Panc1 (cell line): ENCODE measurements around the gene CHST13. TPM values are rescaled to one million over a fixed set of nuclear protein-coding genes. Genes with fewer than 3 reads are reported as not detected.

Experiments
- ATAC-seq: fragments of 200-7000 bp; cut with Tn5 transposase; 2 replicates; pipeline ENCODE4 v1.9.1; 2020; ENCODE audit warnings: mild to moderate bottlenecking, moderate library complexity
- BruUV-seq: library from RNA; stranded (reverse); fragments of 400-500 nt; replicated peaks from 2 replicates; lab custom pipeline; 2021; lab: Mats Ljungman, UMichigan
- CTCF ChIA-PET: fragments of 300-600 bp; sonication (Branson Sonifier 250); formaldehyde crosslinking; loops from one replicate; lab custom pipeline; 2022; ENCODE audit warnings: antibody characterized with exemption; lab: Charles Lee
- POLR2A ChIA-PET: fragments of 300-600 bp; sonication (Branson Sonifier 250); formaldehyde crosslinking; loops from one replicate; lab custom pipeline; 2022; ENCODE audit warnings: antibody characterized with exemption; lab: Charles Lee
- DNase-seq: peaks from one replicate; pipeline ENCODE4 v3.0.0-alpha.2; 2010; ENCODE audit warnings: low read depth, low spot score
- H3K27ac ChIP-seq: 2 replicates; pipeline ENCODE4 v1.5.1; 2011; ENCODE audit warnings: mild to moderate bottlenecking, low read length, inconsistent platforms
- H3K27me3 ChIP-seq: fragments of 200-500 bp; sonication (Bioruptor generic); 2 replicates; pipeline ENCODE4 v1.6.0; 2014; ENCODE audit warnings: low read length, inconsistent platforms; ENCODE audit not compliant: control insufficient read depth, insufficient read depth
- H3K36me3 ChIP-seq: fragments of 200-500 bp; sonication (Bioruptor generic); 2 replicates; pipeline ENCODE4 v1.5.1; 2014; ENCODE audit warnings: inconsistent platforms, mild to moderate bottlenecking, low read length, moderate library complexity; ENCODE audit not compliant: control insufficient read depth, insufficient read depth
- H3K4me1 ChIP-seq: 2 replicates; pipeline ENCODE4 v1.5.1; 2011; ENCODE audit warnings: inconsistent platforms, mild to moderate bottlenecking, low read length, moderate library complexity; ENCODE audit not compliant: control insufficient read depth, insufficient read depth
- H3K4me3 ChIP-seq, 2 experiments: 2 replicates each; pipeline ENCODE4 v1.5.1; 2011 to 2012; ENCODE audit warnings: low read depth in 2 of 2, low read length in 2 of 2, mild to moderate bottlenecking in 2 of 2, inconsistent platforms in 1 of 2, moderate library complexity in 1 of 2
- H3K9me3 ChIP-seq: fragments of 200-500 bp; sonication (Bioruptor generic); 2 replicates; pipeline ENCODE4 v1.5.1; 2014; ENCODE audit warnings: low read depth, mild to moderate bottlenecking, inconsistent platforms, low read length, moderate library complexity; ENCODE audit not compliant: control insufficient read depth, insufficient read depth
- POLR2AphosphoS5 ChIP-seq: IDR thresholded peaks from 2 replicates; pipeline ENCODE4 v1.6.1; 2012; ENCODE audit warnings: mild to moderate bottlenecking, low read depth, low read length, moderate library complexity
- REST ChIP-seq, 2 experiments: IDR thresholded peaks; 2 replicates each; pipeline ENCODE4 v1.6.1; 2011 to 2012; ENCODE audit warnings: low read depth in 2 of 2, control low read depth in 1 of 2, low read length in 1 of 2, mild to moderate bottlenecking in 1 of 2, moderate library complexity in 1 of 2; ENCODE audit not compliant: insufficient read depth in 1 of 2
- SIN3A ChIP-seq: IDR thresholded peaks from 2 replicates; pipeline ENCODE4 v1.6.1; 2012; ENCODE audit warnings: low read depth, mild to moderate bottlenecking, low read length, moderate library complexity, borderline replicate concordance; ENCODE audit not compliant: insufficient read depth
- TCF7L2 ChIP-seq: IDR thresholded peaks from 2 replicates; pipeline ENCODE4 v1.6.1; 2011; ENCODE audit warnings: mild to moderate bottlenecking, low read depth, low read length, inconsistent platforms
- in situ Hi-C: cut with HindIII; loops from 2 replicates; pipeline ENCODE4 v1.10.0; 2016; ENCODE audit warnings: low sequenced_read_pairs, low pct_unique_long_range_greater_than_20kb
- intact Hi-C: fragments of 100-400 bp; cut with micrococcal nuclease; formaldehyde crosslinking; loops from one replicate; pipeline ENCODE4 v1.10.0; 2022; ENCODE audit not compliant: unreplicated experiment
- total RNA-seq: library from RNA; stranded (reverse); gene quantifications from one replicate; pipeline ENCODE4 v1.2.1, GENCODE V29; 2021; ENCODE audit not compliant: unreplicated experiment
- TF ChIP-seq, protein P1 (sequence below): fragments of 450-650 bp; IDR thresholded peaks from 2 replicates; pipeline ENCODE4 v1.5.1; 2017; ENCODE audit warnings: mild to moderate bottlenecking

CHST13 gene
- total RNA-seq, 1 experiment from 2014 or later, result 0.64 TPM

GRCh38 chr3:126500016-126500415 is 23.9 kb upstream of the CHST13 start:
- no peaks in the 10 kb centered on the region; the same call in 1 of the 2 replicates for H3K4me1 ChIP-seq
- ChIA-PET POLR2A (no interaction called here), CTCF (no interaction called here)
- BruUV-seq, result no TSS peak
- in situ Hi-C loops, result no loop called here
- H3K27me3 ChIP-seq, result peaks cover 7% of the 10 kb centered on the region
- H3K9me3 ChIP-seq, result no peaks in the 10 kb centered on the region
- no peak overlapping the region for H3K27ac ChIP-seq
- ATAC-seq (no peak), DNase-seq (no peak)
- TF ChIP-seq REST (IDR thresholded peaks at IDR 0.05; ENCODE audit: insufficient read depth in 1 of 2, low read depth in 2 of 2, low read length in 1 of 2) (no peak), SIN3A (no peak), POLR2AphosphoS5 (no peak), TCF7L2 (no peak)
- TF ChIP-seq, protein P1, sequence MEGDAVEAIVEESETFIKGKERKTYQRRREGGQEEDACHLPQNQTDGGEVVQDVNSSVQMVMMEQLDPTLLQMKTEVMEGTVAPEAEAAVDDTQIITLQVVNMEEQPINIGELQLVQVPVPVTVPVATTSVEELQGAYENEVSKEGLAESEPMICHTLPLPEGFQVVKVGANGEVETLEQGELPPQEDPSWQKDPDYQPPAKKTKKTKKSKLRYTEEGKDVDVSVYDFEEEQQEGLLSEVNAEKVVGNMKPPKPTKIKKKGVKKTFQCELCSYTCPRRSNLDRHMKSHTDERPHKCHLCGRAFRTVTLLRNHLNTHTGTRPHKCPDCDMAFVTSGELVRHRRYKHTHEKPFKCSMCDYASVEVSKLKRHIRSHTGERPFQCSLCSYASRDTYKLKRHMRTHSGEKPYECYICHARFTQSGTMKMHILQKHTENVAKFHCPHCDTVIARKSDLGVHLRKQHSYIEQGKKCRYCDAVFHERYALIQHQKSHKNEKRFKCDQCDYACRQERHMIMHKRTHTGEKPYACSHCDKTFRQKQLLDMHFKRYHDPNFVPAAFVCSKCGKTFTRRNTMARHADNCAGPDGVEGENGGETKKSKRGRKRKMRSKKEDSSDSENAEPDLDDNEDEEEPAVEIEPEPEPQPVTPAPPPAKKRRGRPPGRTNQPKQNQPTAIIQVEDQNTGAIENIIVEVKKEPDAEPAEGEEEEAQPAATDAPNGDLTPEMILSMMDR, result no peak
- intact Hi-C loops, result no loop called here
- no peak overlapping the region for H3K4me3 ChIP-seq
- no peaks in the 10 kb centered on the region for H3K36me3 ChIP-seq

GRCh38 chr3:126501054-126501453 is 22.9 kb upstream of the CHST13 start:
- no peak for ATAC-seq
- Histone ChIP-seq H3K4me3 (no peak overlapping the region), H3K9me3 (no peaks in the 10 kb centered on the region), H3K36me3 (no peaks in the 10 kb centered on the region), H3K27me3 (peaks cover 9% of the 10 kb centered on the region), H3K27ac (no peak overlapping the region), H3K4me1 (no peaks in the 10 kb centered on the region)
- BruUV-seq, result no TSS peak
- POLR2A ChIA-PET, result no interaction called here
- CTCF ChIA-PET, result no interaction called here
- TF ChIP-seq SIN3A (no peak), REST (IDR thresholded peaks at IDR 0.05; ENCODE audit: insufficient read depth in 1 of 2, low read depth in 2 of 2, low read length in 1 of 2) (no peak), TCF7L2 (no peak), POLR2AphosphoS5 (no peak)
- TF ChIP-seq, protein P1, result no peak
- DNase-seq, result no peak
- in situ Hi-C loops (no loop called here), intact Hi-C loops (no loop called here)
